GM23248 (cell line): ENCODE results near the gene CTDP1. TPM values are rescaled to one million over a fixed set of nuclear protein-coding genes. Genes with fewer than 3 reads are reported as not detected.

ENCODE experiments used
- DNase-seq: peaks from one replicate; pipeline ENCODE4 v3.0.0-alpha.2; 2015
- H2AFZ ChIP-seq: fragments of 200-600 bp; sonication (generic); 2 replicates; pipeline ENCODE4 v1.6.1; 2016; ENCODE audit warnings: antibody characterized with exemption
- H3F3A ChIP-seq: fragments of 200-600 bp; sonication (generic); 2 replicates; pipeline ENCODE4 v1.6.1; 2016; ENCODE audit warnings: mild to moderate bottlenecking, antibody characterized with exemption, mixed run types; ENCODE audit not compliant: insufficient read depth
- H3K27ac ChIP-seq: fragments of 200-600 bp; sonication (generic); 2 replicates; pipeline ENCODE4 v1.5.1; 2016; ENCODE audit warnings: mild to moderate bottlenecking
- H3K27me3 ChIP-seq: fragments of 200-600 bp; sonication (generic); replicated peaks from 2 replicates; pipeline ENCODE4 v1.6.1; 2016; ENCODE audit warnings: mild to moderate bottlenecking; ENCODE audit not compliant: insufficient read depth
- H3K36me3 ChIP-seq: fragments of 200-600 bp; sonication (generic); 2 replicates; pipeline ENCODE4 v1.6.1; 2016; ENCODE audit warnings: low read depth, mild to moderate bottlenecking
- H3K4me1 ChIP-seq: fragments of 200-600 bp; sonication (generic); 2 replicates; pipeline ENCODE4 v1.6.1; 2016; ENCODE audit warnings: mild to moderate bottlenecking; ENCODE audit not compliant: insufficient read depth
- H3K4me2 ChIP-seq: fragments of 200-600 bp; sonication (generic); one replicate; pipeline ENCODE4 v1.6.1; 2016; ENCODE audit warnings: mild to moderate bottlenecking; ENCODE audit not compliant: unreplicated experiment
- H3K4me3 ChIP-seq: fragments of 200-600 bp; sonication (generic); 2 replicates; pipeline ENCODE4 v1.5.1; 2016; ENCODE audit warnings: mild to moderate bottlenecking
- H3K79me2 ChIP-seq: fragments of 200-600 bp; sonication (generic); 2 replicates; pipeline ENCODE4 v1.6.1; 2016; ENCODE audit warnings: mild to moderate bottlenecking; ENCODE audit not compliant: insufficient read depth
- H3K9ac ChIP-seq: fragments of 200-600 bp; sonication (generic); 2 replicates; pipeline ENCODE4 v1.6.1; 2016; ENCODE audit warnings: mild to moderate bottlenecking
- H3K9me2 ChIP-seq: fragments of 200-600 bp; sonication (generic); 2 replicates; pipeline ENCODE4 v1.6.1; 2016; ENCODE audit warnings: mixed run types, mild to moderate bottlenecking, moderate library complexity; ENCODE audit not compliant: insufficient read depth
- H3K9me3 ChIP-seq: fragments of 200-600 bp; sonication (generic); one replicate; pipeline ENCODE4 v1.6.1; 2017; ENCODE audit warnings: low read depth
- H4K20me1 ChIP-seq: fragments of 200-600 bp; sonication (generic); 2 replicates; pipeline ENCODE4 v1.6.0; 2016; ENCODE audit not compliant: insufficient read depth
- EZH2 ChIP-seq: fragments of 200-600 bp; sonication (generic); IDR thresholded peaks from 2 replicates; pipeline ENCODE4 v1.6.1; 2018; ENCODE audit warnings: antibody characterized with exemption, mild to moderate bottlenecking; ENCODE audit not compliant: insufficient read depth, poor library complexity, severe bottlenecking
- EZH2phosphoT487 ChIP-seq: fragments of 200-600 bp; sonication (generic); IDR thresholded peaks from 2 replicates; pipeline ENCODE4 v1.6.1; 2018; ENCODE audit warnings: antibody characterized with exemption, moderate library complexity, mild to moderate bottlenecking, low read depth; ENCODE audit not compliant: insufficient read depth
- WGBS, 2 experiments: methylation state at CpG; one replicate each; pipeline ENCODE4 v1.1.6; 2015 to 2017; ENCODE audit warnings: low lambda C conversion rate in 2 of 2, low coverage in 1 of 2; ENCODE audit errors: missing lambda C conversion rate in 2 of 2; 5-methylcytosine and 5-hydroxymethylcytosine counted together
- in situ Hi-C: fragments of 300-500 bp; cut with MboI; formaldehyde crosslinking; loops from 2 replicates; pipeline ENCODE4 v1.15.0; 2020
- polyA plus RNA-seq: library from polyadenylated mRNA; unstranded; fragments of >200 nt; fragmentation: Nextera tagmentation; extraction: Ambion mirVana; gene quantifications from 2 replicates; pipeline ENCODE4 v1.2.1, GENCODE V29; 2016
- total RNA-seq: library from RNA; depleted of rRNA; stranded (reverse); fragments of >200 nt; shearing (Covaris generic); gene quantifications from 2 replicates; pipeline ENCODE4 v1.2.3, GENCODE V29; 2014

Gene CTDP1
- total and polyA plus RNA-seq, 2 experiments from 2014 or later: 6.7 to 26.0 TPM

- Histone ChIP-seq H3K9me2 (no peaks in the 10 kb centered on the region), H3K27ac (no peak overlapping the region), H3K4me1 (no peaks in the 10 kb centered on the region), H3K79me2 (no peaks in the 10 kb centered on the region), H3F3A (no peaks in the 10 kb centered on the region), H4K20me1 (no peaks in the 10 kb centered on the region), H3K9me3 (no peaks in the 10 kb centered on the region), H2AFZ (no peak overlapping the region), H3K4me3 (no peak overlapping the region), H3K27me3 (no peaks in the 10 kb centered on the region), H3K36me3 (peaks cover 7% of the 10 kb centered on the region; the same call in 1 of the 2 replicates), H3K4me2 (no peak overlapping the region), H3K9ac (no peak overlapping the region)
- in situ Hi-C loops: no loop called here
- no peak for TF ChIP-seq EZH2
- no peak for TF ChIP-seq EZH2phosphoT487
- WGBS, 2 experiments: 91 to 94% methylated on average over 23 to 26 of the region's 26 CpGs
- DNase-seq: no peak
Observed at GRCh38 chr18:79740521-79741361, 61.1 kb downstream of the CTDP1 start.

- Histone ChIP-seq H3K79me2 (no peaks in the 10 kb centered on the region), H3K9ac (no peak overlapping the region), H3K4me2 (no peak overlapping the region), H3K27ac (no peak overlapping the region), H3K9me3 (no peaks in the 10 kb centered on the region), H3K9me2 (no peaks in the 10 kb centered on the region), H3K4me1 (no peaks in the 10 kb centered on the region), H2AFZ (no peak overlapping the region), H3K27me3 (no peaks in the 10 kb centered on the region), H3K4me3 (no peak overlapping the region), H3F3A (no peaks in the 10 kb centered on the region), H3K36me3 (peaks cover 7% of the 10 kb centered on the region; the same call in 1 of the 2 replicates), H4K20me1 (no peaks in the 10 kb centered on the region)
- no peak for TF ChIP-seq EZH2
- TF ChIP-seq EZH2phosphoT487: no peak
- 67 to 70% methylated on average over 8 of the region's 8 CpGs for WGBS, 2 experiments
- no peak for DNase-seq
- in situ Hi-C loops: no loop called here
Observed at GRCh38 chr18:79741362-79741700, 61.7 kb downstream of the CTDP1 start.

GRCh38 chr18:79742076-79742475 lies 62.5 kb downstream of the CTDP1 start:
- no peaks in the 10 kb centered on the region for H3F3A ChIP-seq
- H3K4me1 ChIP-seq: no peaks in the 10 kb centered on the region
- H3K27ac ChIP-seq: no peak overlapping the region
- TF ChIP-seq EZH2: no peak
- no peak for TF ChIP-seq EZH2phosphoT487
- 97 to 98% methylated on average over 4 of the region's 4 CpGs for WGBS, 2 experiments
- H3K79me2 ChIP-seq: no peaks in the 10 kb centered on the region
- in situ Hi-C loops: no loop called here
- H3K9me2 ChIP-seq: no peaks in the 10 kb centered on the region
- H3K27me3 ChIP-seq: no peaks in the 10 kb centered on the region
- H3K9me3 ChIP-seq: no peaks in the 10 kb centered on the region
- no peak overlapping the region for H3K9ac ChIP-seq
- DNase-seq: no peak
- H3K4me3 ChIP-seq: no peak overlapping the region
- H3K36me3 ChIP-seq: peaks cover 7% of the 10 kb centered on the region; the same call in 1 of the 2 replicates
- no peak overlapping the region for H2AFZ ChIP-seq
- H3K4me2 ChIP-seq: no peak overlapping the region
- H4K20me1 ChIP-seq: no peaks in the 10 kb centered on the region

GRCh38 chr18:79744625-79745024 lies 65.0 kb downstream of the CTDP1 start:
- Histone ChIP-seq H3K9me2 (no peaks in the 10 kb centered on the region), H3K4me2 (no peak overlapping the region), H2AFZ (no peak overlapping the region), H3K27me3 (no peaks in the 10 kb centered on the region), H4K20me1 (no peaks in the 10 kb centered on the region), H3K36me3 (peaks cover 3% of the 10 kb centered on the region; the same call in 1 of the 2 replicates), H3K4me3 (no peak overlapping the region), H3K27ac (no peak overlapping the region), H3F3A (no peaks in the 10 kb centered on the region), H3K4me1 (no peaks in the 10 kb centered on the region), H3K79me2 (no peaks in the 10 kb centered on the region), H3K9me3 (no peaks in the 10 kb centered on the region), H3K9ac (no peak overlapping the region)
- WGBS, 2 experiments: 91 to 96% methylated on average over 14 of the region's 14 CpGs
- TF ChIP-seq EZH2 (no peak), EZH2phosphoT487 (no peak)
- in situ Hi-C loops: no loop called here
- DNase-seq: no peak
